GM21423 (cell line): ENCODE results near the gene FBXW12.

Source experiments
- ATAC-seq: cut with Tn5 transposase; IDR thresholded peaks from one replicate; pipeline ENCODE4 v1.9.1; 2021; ENCODE audit warnings: mild to moderate bottlenecking, moderate library complexity; ENCODE audit not compliant: unreplicated experiment

The FBXW12 gene

DNA sequence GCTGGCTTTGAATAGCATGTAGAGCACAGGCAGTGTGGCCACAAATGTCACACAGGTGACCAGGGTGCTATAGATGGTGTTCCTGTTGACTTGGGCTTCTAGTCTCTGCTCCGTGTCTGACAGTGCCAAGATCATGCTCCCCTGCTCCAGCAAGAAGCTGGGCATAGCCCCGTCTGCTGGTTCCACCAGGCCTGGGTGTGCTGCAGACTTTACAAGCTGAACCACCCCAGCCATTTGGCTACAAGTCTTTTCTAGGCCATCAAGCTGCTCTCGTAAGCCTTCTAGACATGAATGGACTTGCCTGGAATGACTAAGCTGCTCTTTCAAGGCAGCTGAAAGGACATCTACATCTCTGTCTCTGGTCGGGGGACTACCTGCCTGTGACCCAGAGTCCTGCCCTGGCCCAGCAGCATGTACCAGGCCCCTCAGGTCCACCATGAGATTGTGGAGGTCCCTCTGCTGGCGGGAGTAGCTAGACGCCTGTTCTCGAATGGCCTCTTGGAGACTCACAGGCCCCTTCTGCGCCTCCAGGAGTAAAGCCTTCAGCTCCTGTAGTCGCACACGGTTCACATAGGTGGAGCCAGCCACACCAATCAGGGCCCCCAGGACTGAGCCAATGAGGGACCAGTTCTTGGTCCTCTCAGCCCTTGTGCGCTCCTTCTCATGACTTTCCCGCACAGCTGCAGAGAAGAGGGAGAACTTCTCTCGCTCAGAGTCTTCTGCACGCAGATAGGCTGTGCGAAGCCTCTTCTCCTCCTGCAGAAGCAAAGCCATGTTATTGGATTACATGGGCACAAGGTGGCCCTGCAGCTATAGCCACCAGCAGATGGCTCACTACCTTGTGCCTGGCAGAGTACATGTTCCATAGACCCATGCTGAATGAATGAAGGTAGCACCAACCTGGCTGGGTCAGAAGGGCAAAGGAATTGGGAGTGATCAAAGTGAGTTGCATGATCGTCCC is 60.7 kb downstream of the FBXW12 start:
- no peak for ATAC-seq

DNA sequence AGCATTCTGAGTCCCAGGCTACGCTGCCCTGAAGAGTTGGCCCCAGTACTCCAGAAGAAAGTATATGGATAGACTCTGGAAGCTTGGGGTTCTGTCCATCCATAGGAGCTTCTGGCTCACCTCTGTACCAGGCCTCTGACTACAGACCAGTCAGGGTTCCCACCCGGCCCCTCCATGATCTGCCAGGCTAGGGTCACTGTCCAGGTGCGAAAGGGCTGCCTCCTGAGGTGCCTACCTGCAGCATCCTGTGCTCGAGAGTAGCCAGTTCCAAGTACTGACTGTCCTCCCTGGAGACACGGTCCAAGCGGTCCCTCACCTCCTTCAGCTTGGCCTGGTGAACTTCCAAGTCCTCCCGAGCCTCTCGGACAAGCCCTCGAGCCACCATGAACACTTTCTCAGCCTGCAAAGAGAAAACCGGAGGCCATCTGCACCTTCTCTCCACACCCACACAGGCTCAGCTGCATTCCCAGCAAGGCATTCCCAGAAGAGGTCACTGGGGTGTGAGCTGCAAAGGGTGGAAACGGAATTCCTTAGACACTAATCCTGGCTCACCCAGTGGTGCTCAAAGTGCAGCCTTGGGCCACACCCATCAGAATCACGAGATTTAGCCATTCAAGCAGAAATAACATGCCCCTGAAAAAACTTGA is 61.6 kb downstream of the FBXW12 start:
- ATAC-seq: no peak

DNA sequence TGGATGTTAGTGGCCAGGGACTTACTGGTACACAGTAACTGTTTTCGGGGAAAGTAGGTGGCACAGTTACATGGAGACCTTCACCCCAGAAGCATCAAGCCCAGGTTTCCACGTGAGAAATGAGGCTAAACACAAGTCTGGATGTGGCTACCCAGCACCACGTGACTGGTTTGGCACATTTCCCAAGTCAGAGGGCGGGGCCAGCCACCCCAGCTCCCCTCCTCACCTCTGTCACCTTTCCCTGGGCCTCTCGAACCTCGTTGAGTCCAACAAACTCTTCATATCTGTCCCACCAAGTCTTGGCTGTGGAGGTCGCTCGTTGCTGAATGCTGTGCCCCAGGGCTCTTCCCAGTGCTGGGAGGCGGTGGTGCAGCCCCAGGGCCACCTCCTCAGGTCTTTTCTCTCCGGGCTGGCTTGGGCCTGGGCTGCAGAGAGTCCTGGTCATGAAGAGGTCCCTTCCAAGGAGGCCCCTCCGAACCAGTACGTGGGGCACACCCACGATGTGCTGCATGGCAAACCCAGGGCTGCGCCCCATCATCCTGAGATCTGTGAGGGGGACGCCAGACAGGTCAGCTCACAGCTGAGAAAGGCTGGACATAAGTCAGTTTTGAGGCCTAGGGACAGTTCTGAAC is 62.7 kb downstream of the FBXW12 start:
- no peak for ATAC-seq

DNA sequence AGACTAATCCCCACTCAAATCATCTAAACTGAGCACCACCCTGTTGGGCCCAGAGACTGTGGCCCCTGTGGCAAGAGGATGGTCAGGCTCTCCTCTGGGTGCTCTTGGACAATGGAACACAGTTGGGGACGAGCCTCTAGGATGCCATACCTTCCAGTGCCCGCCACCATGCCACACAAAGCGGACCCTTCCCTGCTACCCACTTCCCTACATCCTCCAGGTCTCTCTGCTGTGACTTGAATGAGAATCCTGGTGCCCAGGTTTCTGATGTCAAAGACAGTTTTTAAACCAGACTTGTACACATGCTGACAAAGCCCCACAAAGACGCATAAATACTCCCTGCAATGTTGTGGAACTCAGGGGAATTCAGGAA is 63.2 kb downstream of the FBXW12 start:
- no peak for ATAC-seq

DNA sequence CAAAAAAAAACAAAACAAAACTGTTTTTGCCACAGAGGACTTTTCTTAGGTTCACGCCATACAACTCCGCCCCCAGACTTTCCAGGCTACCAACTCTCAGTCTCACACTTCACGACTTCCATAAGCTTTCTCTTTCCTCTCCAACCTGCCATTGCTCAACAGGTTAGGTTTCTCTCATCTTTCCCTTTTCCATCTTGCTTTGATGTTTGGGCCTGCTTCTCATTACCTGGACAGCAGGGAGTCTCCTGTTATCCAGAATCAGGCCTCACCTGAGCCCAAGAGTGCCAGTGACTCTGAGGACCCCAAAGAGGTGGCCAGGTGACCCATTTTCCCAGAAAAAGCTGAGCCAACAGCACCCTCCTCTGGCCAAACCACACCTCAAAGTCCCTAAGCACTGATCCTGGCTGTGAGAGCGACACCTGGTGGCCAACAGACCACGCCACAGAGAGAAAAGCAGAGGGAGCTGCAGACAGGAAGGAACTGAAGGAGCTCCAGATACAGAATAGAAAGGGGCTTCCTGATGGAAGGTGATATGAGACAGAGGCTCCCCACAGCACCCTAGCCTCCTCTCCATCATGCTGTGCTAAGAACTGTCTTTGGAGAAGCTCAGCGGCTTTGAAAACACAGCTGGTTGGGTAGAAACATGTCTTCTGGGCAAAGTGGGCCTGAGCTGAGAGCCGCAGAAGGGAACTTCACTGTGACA is 63.9 kb downstream of the FBXW12 start:
- peak; percentile 35 for ATAC-seq

DNA sequence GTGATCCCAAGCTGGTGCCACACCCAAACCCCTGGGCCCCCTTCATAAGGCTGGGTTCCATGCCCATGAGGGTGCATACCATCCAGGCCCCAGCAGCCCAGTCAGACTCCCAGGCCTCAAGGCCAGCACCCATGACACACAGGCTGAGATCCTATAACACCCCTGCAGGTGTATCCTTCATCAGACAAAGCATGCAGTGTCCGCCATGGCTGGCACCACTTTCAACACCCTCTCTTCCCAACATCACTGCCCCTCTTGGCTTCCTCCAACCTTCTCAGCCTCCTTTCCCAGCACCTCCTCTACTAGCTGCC is 64.4 kb downstream of the FBXW12 start:
- ATAC-seq: no peak

DNA sequence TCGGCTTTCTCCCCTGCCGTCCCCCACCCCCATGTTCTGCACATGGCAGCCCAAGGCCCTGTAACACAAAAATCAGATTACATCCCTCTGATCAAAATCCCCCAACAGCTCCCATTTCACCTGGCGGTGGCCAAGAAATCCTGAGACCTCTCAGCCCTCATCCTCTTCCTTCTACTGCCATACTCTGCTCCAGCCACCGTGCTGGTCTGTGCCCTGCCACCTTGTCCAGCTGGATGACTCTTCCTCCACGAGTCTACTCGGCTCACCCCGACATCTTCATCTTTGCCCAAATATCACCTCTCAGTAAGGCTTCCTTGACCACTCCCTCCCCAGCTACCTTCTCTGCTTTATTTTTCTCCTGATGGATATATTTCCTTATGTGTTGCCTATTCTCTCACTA is 64.8 kb downstream of the FBXW12 start:
- no peak for ATAC-seq

DNA sequence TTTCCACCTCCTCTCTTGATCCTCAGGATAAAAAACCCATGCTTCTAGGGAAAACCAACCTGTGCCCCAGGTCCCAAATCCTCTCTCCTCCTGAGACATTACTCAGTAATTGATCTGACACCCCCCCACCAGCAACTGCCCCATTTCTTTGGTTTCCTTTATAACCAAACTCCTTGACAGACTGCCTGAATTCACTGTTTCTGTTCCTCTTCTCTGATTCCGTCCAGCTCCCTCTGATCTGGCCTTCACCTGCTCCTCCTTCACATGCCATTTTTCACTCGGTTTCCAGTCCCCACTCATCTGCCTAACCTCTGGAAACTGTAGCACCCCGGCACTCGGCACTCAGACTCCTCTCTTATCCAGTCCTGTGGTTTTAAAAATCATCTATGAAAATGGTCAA is 65.8 kb downstream of the FBXW12 start:
- ATAC-seq: no peak

DNA sequence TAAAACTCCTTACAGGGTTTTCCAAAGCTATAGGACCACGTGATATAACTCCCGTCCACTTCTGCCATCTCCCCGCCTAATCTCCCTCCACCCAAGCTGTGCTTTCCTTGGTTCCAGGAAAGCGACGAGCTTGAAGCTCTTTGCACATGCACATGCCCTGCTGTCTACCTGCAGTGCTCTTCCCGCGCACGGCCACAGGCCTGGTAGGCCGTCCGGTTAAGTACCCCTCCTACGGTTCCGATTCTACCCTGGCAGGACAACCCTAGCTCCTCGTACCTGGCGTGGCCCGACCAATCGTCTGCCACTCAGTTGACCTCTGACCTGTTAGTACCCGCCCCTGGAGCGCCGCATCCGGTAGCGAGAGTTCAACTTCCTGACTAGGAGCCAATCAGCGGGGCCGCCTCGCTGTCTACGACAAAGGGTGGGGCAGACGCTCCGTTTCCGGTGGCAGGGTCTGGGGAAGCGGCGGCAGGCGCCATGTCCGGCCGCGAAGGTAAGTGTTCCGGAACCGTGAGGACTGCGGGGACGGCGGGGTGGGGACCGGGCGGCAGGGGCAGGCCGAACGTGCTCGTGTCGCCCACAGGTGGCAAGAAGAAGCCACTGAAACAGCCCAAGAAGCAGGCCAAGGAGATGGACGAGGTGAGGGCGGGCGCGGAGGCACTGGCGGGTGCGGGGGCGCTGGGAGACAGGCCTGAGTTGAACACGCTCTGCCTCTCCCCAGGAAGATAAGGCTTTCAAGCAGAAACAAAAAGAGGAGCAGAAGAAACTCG is 68.0 kb downstream of the FBXW12 start, which contains the start of the genes CCDC51 and TMA7:
TSS of gene CCDC51 (minus strand) at position 300 of the 770 bp plus-strand sequence. CDS start 4,991 bp downstream, outside the sequence.
TSS of gene TMA7 (plus strand) at position 438 of the 770 bp plus-strand sequence. CDS start at position 478, 40 bp downstream.
- ATAC-seq: peak; percentile 92

DNA sequence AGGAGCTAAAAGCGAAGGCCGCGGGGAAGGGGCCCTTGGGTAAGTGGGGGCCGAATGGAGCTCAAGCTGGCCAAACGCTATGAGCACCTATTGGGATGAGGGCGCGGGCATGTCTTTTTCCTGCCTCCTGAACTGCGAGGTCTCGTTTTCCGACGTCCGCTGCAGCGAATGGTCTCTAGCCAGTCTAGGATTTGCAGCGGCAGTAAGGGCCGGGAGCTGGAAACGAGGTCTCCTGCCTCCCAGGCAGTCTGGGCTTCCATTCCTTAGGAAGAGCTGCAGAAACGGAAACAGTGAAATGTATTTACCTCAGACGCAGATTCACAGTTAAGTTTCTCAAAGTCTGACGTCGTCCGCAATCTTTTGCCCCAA is 68.6 kb downstream of the FBXW12 start:
- ATAC-seq: no peak

DNA sequence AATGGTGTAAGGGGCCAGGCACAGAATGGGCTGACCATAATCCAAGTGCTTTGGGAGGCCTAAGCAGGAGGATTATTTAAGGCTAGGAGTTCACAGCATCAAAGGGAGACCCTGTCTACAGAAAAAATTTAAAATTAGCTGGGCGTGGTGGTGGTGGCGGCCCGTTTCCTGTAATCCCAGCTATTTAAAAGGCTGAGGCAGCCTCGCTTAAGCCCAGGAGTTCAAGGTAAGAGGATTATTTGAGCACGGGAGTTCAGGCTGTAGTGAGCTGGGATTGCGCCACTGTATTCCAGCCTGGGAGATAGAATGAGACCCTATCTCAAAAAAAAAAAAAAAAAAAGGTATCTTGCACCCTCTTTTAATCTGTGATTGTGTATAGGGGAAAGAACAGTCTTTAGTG is 69.9 kb downstream of the FBXW12 start:
- no peak for ATAC-seq
